ENCODE results near the gene TMEM238. TPM values are rescaled to one million over a fixed set of nuclear protein-coding genes. Genes with fewer than 3 reads are reported as not detected.
A peak's percentile ranks its signal among the peaks of the same experiment; 100 is the strongest.
"Not testable (repeated sequence)": the region's sequence is repeated elsewhere in the genome, so short reads cannot be mapped to it uniquely, and the experiment has no call there.

The TMEM238 gene
- total and polyA plus RNA-seq, 10 of the 15 experiments (the other 5 are each of a cell fraction or from before 2014, with no cell fraction given), result 0.05 to 16.9 (median 0.58) TPM; not detected in 1

GRCh38 chr19:55418185-55418584 is 34.1 kb upstream of the TMEM238 start (continued):
- TF ChIP-seq SMC3 (IDR thresholded peaks at IDR 0.05; ENCODE audit: borderline replicate concordance, low read length) (peak; percentile 89), BHLHE40 (IDR thresholded peaks at IDR 0.05; ENCODE audit: borderline replicate concordance in 1 of 2, low read depth in 2 of 2, low read length in 1 of 2) (0 out of 4 replicates have a peak, but pooled peaks of 1 of the 2 experiments have one; percentile 19), IKZF1 (conservative IDR thresholded peaks at IDR 0.05) (0 out of 2 replicates have a peak, but pooled peaks have one; percentile 26)

DNA sequence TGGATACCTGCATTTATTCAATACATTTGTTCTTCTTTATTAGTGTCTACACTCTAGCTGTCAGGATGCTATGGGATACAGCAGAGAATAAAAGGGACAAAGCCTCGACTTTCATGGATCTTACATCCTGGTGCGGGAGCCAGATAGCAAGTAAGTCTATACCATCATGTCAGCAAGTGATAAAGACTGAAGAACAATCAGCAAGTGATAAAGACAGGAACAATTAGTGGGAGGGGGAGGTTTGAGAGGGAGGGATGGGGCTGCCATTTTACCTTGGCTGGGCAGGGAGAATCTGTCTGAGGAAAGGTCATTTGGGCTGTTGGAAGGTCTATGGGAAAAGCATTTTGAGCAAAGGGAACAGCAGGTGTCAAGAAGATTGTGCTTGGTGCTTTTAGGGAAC is 26.1 kb upstream of the TMEM238 start:
- H3K27me3 ChIP-seq (replicated peaks in 1 of 2; ENCODE audit: control insufficient read depth in 2 of 2, insufficient read depth in 2 of 2, low read length in 1 of 2), result no peaks in the 10 kb centered on the region
- H3K27ac ChIP-seq (ENCODE audit: control insufficient read depth, insufficient read depth), result no peak overlapping the region
- peaks cover 16% of the 10 kb centered on the region for H3K4me1 ChIP-seq (ENCODE audit: control insufficient read depth, insufficient read depth, low read length)
- in situ Hi-C loops (cut with MboI), result no loop called here
- no peaks in the 10 kb centered on the region for H4K20me1 ChIP-seq (ENCODE audit: control insufficient read depth, insufficient read depth)
- peaks cover 5% of the 10 kb centered on the region; the same call in 1 of the 3 replicates for H3K9me3 ChIP-seq (replicated peaks; ENCODE audit: control insufficient read depth, insufficient read depth, low read length)
- FAIRE-seq, result no peak
- BruUV-seq (replicated peaks), result no TSS peak
- WGBS (ENCODE audit: insufficient coverage, insufficient replicate concordance, low lambda C conversion rate, missing lambda C conversion rate), result 97% methylated on average over 2 of the region's 2 CpGs
- intact Hi-C loops (cut with micrococcal nuclease; ENCODE audit: unreplicated experiment), result no loop called here
- H3K4me3 ChIP-seq, result no peak overlapping the region
- no peak overlapping the region for H2AFZ ChIP-seq (ENCODE audit: control insufficient read depth, low read depth, low read length)
- ChIA-PET RAD21 (ENCODE audit: unreplicated experiment) (no interaction called here), POLR2A (no interaction called here), CTCF (interaction anchor here (1.6 to 2.0 kb wide), 3 partner anchors 8 to 118 kb away, joined by 4 to 9 read pairs (median 9); no protein-coding TSS in a partner anchor), SMC1A (ENCODE audit: uncharacterized antibody, unreplicated experiment) (interaction anchor here (1.9 kb wide), 1 partner anchor 10 kb away, joined by 5 read pairs; no protein-coding TSS in a partner anchor)
- peaks cover 23% of the 10 kb centered on the region for H3K79me2 ChIP-seq (ENCODE audit: control insufficient read depth, insufficient read depth, low read length)
- no peak overlapping the region for H3K4me2 ChIP-seq (ENCODE audit: control insufficient read depth, insufficient read depth)
- H3K9ac ChIP-seq (ENCODE audit: control insufficient read depth, insufficient read depth, low read length), result no peak overlapping the region
- TF ChIP-seq TBL1XR1 (IDR thresholded peaks at IDR 0.05; ENCODE audit: low read depth, low read length) (no peak), ZNF687 (IDR thresholded peaks at IDR 0.05) (no peak), BCL11A (IDR thresholded peaks at IDR 0.05; ENCODE audit: low read depth, low read length) (no peak)
- TF ChIP-seq, protein P1, sequence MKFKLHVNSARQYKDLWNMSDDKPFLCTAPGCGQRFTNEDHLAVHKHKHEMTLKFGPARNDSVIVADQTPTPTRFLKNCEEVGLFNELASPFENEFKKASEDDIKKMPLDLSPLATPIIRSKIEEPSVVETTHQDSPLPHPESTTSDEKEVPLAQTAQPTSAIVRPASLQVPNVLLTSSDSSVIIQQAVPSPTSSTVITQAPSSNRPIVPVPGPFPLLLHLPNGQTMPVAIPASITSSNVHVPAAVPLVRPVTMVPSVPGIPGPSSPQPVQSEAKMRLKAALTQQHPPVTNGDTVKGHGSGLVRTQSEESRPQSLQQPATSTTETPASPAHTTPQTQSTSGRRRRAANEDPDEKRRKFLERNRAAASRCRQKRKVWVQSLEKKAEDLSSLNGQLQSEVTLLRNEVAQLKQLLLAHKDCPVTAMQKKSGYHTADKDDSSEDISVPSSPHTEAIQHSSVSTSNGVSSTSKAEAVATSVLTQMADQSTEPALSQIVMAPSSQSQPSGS (IDR thresholded peaks at IDR 0.05; ENCODE audit: low read length), result no peak
- peaks cover 0 to 5% of the 10 kb centered on the region in 2 experiments; a peak in 3 of 4 replicates for H3K36me3 ChIP-seq (ENCODE audit: control insufficient read depth in 2 of 2, insufficient read depth in 2 of 2, low read length in 1 of 2)
- ATAC-seq, result no peak
- no peak for DNase-seq (ENCODE audit: low read depth, low spot score)

DNA sequence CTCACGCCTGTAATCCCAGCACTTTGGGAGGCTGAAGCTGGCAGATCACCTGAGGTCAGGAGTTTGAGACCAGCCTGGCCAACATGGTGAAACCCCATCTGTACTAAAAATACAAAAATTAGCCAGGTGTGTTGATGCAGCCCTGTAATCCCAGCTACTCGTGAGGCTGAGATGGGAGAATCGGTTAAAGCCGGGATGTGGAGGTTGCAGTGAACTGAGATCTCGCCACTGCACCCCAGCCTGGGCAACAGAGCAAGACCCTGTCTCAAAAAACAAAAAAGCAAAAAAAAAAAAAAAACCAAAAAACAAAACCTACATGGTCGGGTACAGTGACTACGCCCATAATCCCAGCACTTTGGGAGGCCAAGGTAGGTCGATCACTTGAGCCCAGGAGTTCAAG is 25.1 kb upstream of the TMEM238 start:
- RAD21 ChIA-PET (ENCODE audit: unreplicated experiment); H2AFZ ChIP-seq (ENCODE audit: control insufficient read depth, low read depth, low read length); H3K9ac ChIP-seq (ENCODE audit: control insufficient read depth, insufficient read depth, low read length); H3K36me3 ChIP-seq (ENCODE audit: control insufficient read depth in 2 of 2, insufficient read depth in 2 of 2, low read length in 1 of 2); ATAC-seq; DNase-seq (ENCODE audit: low read depth, low spot score); H3K4me3 ChIP-seq; H3K27ac ChIP-seq (ENCODE audit: control insufficient read depth, insufficient read depth); H3K9me3 ChIP-seq (replicated peaks; ENCODE audit: control insufficient read depth, insufficient read depth, low read length); BruUV-seq (replicated peaks); H4K20me1 ChIP-seq (ENCODE audit: control insufficient read depth, insufficient read depth); intact Hi-C loops (cut with micrococcal nuclease; ENCODE audit: unreplicated experiment); in situ Hi-C loops (cut with MboI); FAIRE-seq; H3K4me2 ChIP-seq (ENCODE audit: control insufficient read depth, insufficient read depth); H3K27me3 ChIP-seq (replicated peaks in 1 of 2; ENCODE audit: control insufficient read depth in 2 of 2, insufficient read depth in 2 of 2, low read length in 1 of 2): not testable (repeated sequence)
- ChIA-PET SMC1A (ENCODE audit: uncharacterized antibody, unreplicated experiment) (interaction anchor here (1.0 to 1.9 kb wide), 3 partner anchors 9 to 133 kb away, joined by 4 to 5 read pairs (median 4); no protein-coding TSS in a partner anchor), CTCF (interaction anchor here (0.6 to 2.0 kb wide), 5 partner anchors 9 to 128 kb away, joined by 3 to 9 read pairs (median 6); no protein-coding TSS in a partner anchor), POLR2A (interaction anchor here (0.6 to 2.6 kb wide), 6 partner anchors 25 to 936 kb away, joined by 3 to 15 read pairs (median 4); partner anchors contain the start of genes KMT5C and TMEM238)
- WGBS (ENCODE audit: insufficient coverage, insufficient replicate concordance, low lambda C conversion rate, missing lambda C conversion rate), result 97% methylated on average over 8 of the region's 8 CpGs
- Histone ChIP-seq H3K4me1 (ENCODE audit: control insufficient read depth, insufficient read depth, low read length) (peaks cover 17% of the 10 kb centered on the region), H3K79me2 (ENCODE audit: control insufficient read depth, insufficient read depth, low read length) (peaks cover 30% of the 10 kb centered on the region)
